Right ventricle myocardium superior (tissue), 1 donor: ENCODE data around the gene ZNF138. TPM values are rescaled to one million over a fixed set of nuclear protein-coding genes. Genes with fewer than 3 reads are reported as not detected.
"Not testable (repeated sequence)": the region's sequence is repeated elsewhere in the genome, so short reads cannot be mapped to it uniquely, and the experiment has no call there.

Source experiments
- ATAC-seq: fragments of 200-7000 bp; cut with Tn5 transposase; one replicate; pipeline ENCODE4 v1.9.1; 2020; ENCODE audit warnings: mild to moderate bottlenecking; ENCODE audit not compliant: poor library complexity
- DNase-seq: peaks from one replicate; pipeline ENCODE4 v3.0.0-alpha.2; 2020
- intact Hi-C: fragments of 100-400 bp; cut with DNase I; formaldehyde crosslinking; loops from one replicate; pipeline ENCODE4 v1.11.2; 2022
- total RNA-seq: library from RNA; stranded (reverse); fragmentation: NEBNext Ultra II Directional; extraction: Animal tissue kit (Norgen Biotek cat#: 25700); gene quantifications from one replicate; pipeline ENCODE4 v1.2.1, GENCODE V29; 2021
- donor health status: DM: no; HTN: yes; CAD: no; lungs with severe emphysema.

ZNF138 gene
- total RNA-seq, 1 donor from 2014 or later, result 4.8 TPM

DNA sequence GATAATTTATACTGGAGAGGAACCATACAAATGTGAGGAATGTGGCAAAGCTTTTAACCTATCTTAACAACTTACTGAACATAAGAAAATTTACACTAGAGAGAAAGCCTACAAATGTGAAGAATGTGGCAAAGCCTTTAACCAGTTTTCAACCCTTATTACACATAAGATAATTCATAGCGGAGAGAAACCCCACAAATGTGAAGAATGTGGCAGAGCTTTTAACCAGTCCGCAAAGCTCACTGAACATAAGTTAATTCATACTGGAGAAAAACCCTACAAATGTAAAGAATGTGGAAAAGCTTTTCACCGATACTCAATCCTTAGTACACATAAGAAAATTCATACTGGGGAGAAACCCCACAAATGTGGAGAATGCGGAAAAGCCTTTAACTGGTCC is 37.9 kb downstream of the ZNF138 start:
- intact Hi-C loops, result no loop called here
- DNase-seq, result no peak
- ATAC-seq, result no peak

DNA sequence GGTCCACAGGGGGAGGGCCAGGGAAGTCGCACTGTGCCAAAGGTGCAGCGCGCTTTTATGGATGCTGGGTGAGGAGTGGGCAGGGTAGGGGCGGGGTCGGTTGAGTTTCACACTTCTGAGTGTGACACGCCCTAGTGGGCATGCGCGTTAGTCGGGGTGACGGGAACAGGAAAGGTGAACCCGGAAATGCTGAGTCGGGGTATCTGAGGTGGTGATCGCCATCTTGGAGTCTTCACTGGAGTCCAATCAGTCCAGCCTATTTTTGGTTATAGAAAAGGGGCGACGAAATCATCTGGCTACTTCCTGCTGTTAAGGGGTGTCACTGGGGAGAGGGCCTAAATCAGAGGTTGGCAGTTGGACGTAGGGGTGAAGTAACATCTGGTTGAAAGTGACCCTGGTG is 40.8 kb downstream of the ZNF138 start:
- ATAC-seq (no peak), DNase-seq (no peak)
- intact Hi-C loops, result no loop called here

GRCh38 chr7:64835856-64836255 is 41.6 kb downstream of the ZNF138 start:
- intact Hi-C loops, DNase-seq, ATAC-seq: not testable (repeated sequence)

- ATAC-seq, DNase-seq, intact Hi-C loops: not testable (repeated sequence)
These were observed 43.8 kb downstream of the ZNF138 start for GRCh38 chr7:64838051-64838450.

GRCh38 chr7:64838691-64839090 is 44.5 kb downstream of the ZNF138 start:
- ATAC-seq (no peak), DNase-seq (no peak)
- intact Hi-C loops, result no loop called here

DNA sequence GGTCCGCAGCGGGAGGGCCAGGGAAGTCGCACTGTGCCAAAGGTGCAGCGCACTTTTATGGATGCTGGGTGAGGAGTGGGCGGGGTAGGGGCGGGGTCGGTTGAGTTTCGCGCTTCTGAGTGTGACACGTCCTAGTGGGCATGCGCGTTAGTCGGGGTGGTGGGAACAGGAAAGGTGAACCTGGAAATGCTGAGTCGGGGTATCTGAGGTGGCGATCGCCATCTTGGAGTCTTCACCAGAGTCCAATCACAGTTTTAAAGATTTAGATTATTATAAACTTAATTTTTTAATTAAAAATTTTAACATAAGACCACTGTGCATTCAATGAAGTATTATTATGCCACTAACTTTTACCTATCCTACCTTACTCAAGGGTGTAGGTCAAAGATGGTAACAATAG is 45.7 kb downstream of the ZNF138 start:
- intact Hi-C loops, result no loop called here
- ATAC-seq, result no peak

GRCh38 chr7:64849250-64849923 is 55.2 kb downstream of the ZNF138 start:
- intact Hi-C loops, result no loop called here
- ATAC-seq (no peak), DNase-seq (no peak)

More for the DNA sequence above, 45.7 kb downstream of the ZNF138 start:
- no peak for DNase-seq

DNA sequence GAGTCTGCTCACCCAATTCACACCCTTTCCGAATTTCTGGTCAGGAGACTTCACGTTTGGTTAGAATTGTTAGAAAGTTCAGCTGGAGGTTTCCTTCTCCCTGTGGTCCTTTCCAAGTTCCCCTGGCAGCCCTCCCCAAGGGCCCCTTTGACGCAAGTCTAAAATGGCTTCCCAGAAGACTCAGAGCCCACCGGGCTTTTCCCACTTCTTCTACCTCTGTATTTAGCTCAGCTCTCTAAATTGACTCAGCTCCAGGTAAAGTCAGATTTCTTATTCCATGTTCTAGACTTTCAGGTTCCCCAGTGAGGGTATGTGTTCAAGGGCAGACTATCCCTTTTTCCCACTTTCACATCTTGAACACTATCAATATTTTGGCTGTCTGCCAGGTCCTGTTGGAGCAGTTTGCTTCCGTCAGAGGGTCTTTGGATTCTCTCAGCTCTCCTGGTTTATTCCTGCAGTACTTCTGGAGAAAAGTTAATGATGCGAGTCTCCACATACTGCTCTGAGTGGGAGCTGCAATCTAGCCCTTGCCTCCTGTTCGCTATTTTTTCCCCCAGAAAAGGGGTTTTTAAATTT is 55.8 kb downstream of the ZNF138 start:
- DNase-seq, result no peak
- no peak for ATAC-seq
- intact Hi-C loops, result no loop called here

- intact Hi-C loops, result no loop called here
- ATAC-seq, result no peak
- no peak for DNase-seq
These were observed 59.5 kb downstream of the ZNF138 start for GRCh38 chr7:64853679-64854078.

DNA sequence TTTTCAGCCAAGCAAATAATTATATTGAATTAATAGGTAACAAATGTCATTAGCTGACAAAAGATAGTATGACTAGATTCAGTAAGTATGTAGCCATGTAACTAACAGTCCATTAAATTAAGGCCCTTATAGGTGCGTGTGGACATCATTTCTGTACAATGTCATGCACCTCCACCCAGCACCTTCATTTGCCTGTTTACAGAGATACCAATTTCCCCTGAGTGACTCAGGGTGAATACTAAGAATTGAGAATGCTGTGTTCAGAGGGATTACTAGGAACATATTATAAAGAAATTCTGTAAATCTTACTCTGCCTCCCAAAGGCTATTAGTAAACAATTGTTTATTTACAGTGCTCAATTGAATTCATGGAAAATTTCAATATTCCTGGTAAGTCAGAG is 60.7 kb downstream of the ZNF138 start:
- no peak for ATAC-seq
- intact Hi-C loops, result no loop called here
- DNase-seq, result no peak

GRCh38 chr7:64863021-64863420 is 68.8 kb downstream of the ZNF138 start:
- DNase-seq (no peak), ATAC-seq (no peak)
- intact Hi-C loops, result no loop called here

GRCh38 chr7:64863530-64863929 is 69.3 kb downstream of the ZNF138 start:
- DNase-seq, ATAC-seq, intact Hi-C loops: not testable (repeated sequence)

GRCh38 chr7:64863969-64864368 is 69.7 kb downstream of the ZNF138 start:
- no peak for DNase-seq
- no peak for ATAC-seq
- intact Hi-C loops, result no loop called here

DNA sequence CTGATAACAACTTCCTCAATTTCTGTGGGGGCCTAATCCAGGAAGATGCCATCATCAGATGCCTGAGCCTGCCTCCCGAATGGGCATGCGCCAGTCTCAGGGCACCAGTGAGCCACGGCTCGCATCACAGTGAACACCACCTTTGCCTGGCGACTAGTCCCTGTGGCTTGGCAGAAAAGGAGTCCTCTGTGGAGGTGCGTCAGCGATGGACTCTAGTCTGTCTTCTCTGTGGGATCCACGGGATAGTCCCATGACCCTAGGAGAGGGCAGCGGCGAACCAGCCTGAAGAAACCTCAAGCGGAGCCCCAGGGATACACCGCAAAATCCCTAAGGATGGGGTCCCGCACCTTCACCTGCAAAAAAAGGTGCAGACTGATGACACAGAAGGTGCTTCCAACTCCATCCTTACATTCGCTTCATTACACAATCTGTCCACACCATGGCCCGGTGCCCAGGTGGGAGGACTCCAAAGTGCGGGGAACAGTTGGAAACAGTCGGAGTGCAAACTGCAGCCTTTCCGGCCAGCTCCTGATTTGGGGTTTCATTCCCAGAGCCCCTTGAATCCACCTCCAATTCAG is 73.7 kb downstream of the ZNF138 start:
- ATAC-seq, result no peak
- intact Hi-C loops, result no loop called here
- no peak for DNase-seq

GRCh38 chr7:64868499-64868898 is 74.3 kb downstream of the ZNF138 start:
- no peak for ATAC-seq
- intact Hi-C loops, result no loop called here

GRCh38 chr7:64869121-64869725 is 75.0 kb downstream of the ZNF138 start:
- DNase-seq (no peak), ATAC-seq (no peak)
- intact Hi-C loops, result no loop called here

More at GRCh38 chr7:64868499-64868898, 74.3 kb downstream of the ZNF138 start:
- no peak for DNase-seq

DNA sequence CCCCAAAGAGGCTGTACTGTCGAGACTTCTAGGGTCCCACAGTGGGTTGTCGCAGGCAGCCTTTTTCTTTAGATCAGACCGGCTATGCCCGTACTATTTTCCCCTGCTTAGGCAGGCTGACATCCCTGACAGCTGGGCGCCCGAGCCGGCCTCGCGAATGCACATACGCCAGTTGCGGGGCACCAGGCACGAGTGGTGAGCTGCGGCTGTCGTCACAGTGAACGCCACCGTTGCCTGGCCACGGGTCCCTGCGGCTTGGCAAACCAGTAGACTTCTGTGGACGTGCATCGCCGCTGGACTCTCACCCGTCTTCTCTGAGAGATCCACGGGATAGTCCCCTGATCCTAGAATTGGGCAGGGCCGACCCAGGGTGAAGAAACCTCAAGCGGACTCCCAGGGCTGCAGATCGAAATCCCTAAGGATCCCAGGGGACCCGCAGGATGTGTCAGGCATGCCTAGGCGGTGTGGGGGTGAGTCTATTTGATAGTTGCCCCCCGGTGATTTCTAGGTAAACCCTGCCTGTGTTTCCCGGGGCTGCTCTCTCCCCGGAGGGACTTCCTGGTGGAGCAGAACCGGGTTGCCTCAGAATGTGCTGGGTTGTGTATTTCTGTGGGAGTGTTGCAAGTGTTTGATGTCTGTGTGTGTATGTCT is 75.8 kb downstream of the ZNF138 start:
- DNase-seq, result no peak
- ATAC-seq, result no peak

GRCh38 chr7:64870656-64871055 is 76.4 kb downstream of the ZNF138 start:
- intact Hi-C loops, result no loop called here
- DNase-seq (no peak), ATAC-seq (no peak)

More for the DNA sequence above, 75.8 kb downstream of the ZNF138 start:
- intact Hi-C loops, result no loop called here

DNA sequence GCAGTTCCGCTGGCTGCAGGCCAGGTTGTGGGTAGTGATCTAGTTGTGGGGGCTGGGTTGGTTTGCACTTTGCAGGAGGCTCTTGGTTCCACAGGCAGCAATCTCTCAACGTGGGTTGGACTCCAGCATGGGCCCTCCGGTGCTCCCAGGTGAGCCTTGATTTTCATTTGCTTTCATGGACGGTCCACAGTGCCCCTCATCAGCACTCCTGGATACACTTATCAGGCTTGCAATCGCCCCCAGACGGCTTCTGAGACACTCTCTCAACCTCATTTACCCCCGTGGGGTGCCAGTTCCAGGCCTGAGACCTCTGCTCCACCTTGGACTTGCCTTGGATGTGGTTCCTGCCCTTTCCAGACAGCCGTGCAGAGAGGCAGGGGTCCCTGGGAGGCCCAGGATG is 77.5 kb downstream of the ZNF138 start:
- intact Hi-C loops, result no loop called here
- DNase-seq (no peak), ATAC-seq (no peak)
